Activated T-cell treated with anti-CD3 and anti-CD28 coated beads for 4 hours (primary cell): ENCODE results near the gene HNRNPH1.
"Not testable (repeated sequence)": the region's sequence is repeated elsewhere in the genome, so short reads cannot be mapped to it uniquely, and the experiment has no call there.

Experiments used
- DNase-seq: peaks from one replicate; pipeline ENCODE4 v3.0.0-alpha.2; 2020

HNRNPH1 gene

GRCh38 chr5:179623003-179623905 is at the start of gene HNRNPH1:
Gene HNRNPH1, minus strand, starts transcription at chr5:179623671. Its CDS starts 538 bp downstream, at chr5:179623133.
- DNase-seq: peak; percentile 97

GRCh38 chr5:179668391-179668790 is 44.9 kb upstream of the HNRNPH1 start:
- no peak for DNase-seq

GRCh38 chr5:179661647-179662046 is 38.2 kb upstream of the HNRNPH1 start:
- not testable (repeated sequence) for DNase-seq

- not testable (repeated sequence) for DNase-seq
Measured at GRCh38 chr5:179658179-179658856, 34.8 kb upstream of the HNRNPH1 start.

GRCh38 chr5:179657302-179658178 is 34.1 kb upstream of the HNRNPH1 start:
- not testable (repeated sequence) for DNase-seq

GRCh38 chr5:179653135-179653534 is 29.7 kb upstream of the HNRNPH1 start:
- not testable (repeated sequence) for DNase-seq

GRCh38 chr5:179650245-179650644 is 26.8 kb upstream of the HNRNPH1 start:
- DNase-seq: not testable (repeated sequence)

- not testable (repeated sequence) for DNase-seq
Measured at GRCh38 chr5:179649166-179649703, 25.8 kb upstream of the HNRNPH1 start.

GRCh38 chr5:179648410-179648809 is 24.9 kb upstream of the HNRNPH1 start:
- no peak for DNase-seq

- not testable (repeated sequence) for DNase-seq
Measured at GRCh38 chr5:179644766-179645165, 21.3 kb upstream of the HNRNPH1 start.

GRCh38 chr5:179643141-179643920 is 19.9 kb upstream of the HNRNPH1 start:
- not testable (repeated sequence) for DNase-seq

- not testable (repeated sequence) for DNase-seq
Measured at GRCh38 chr5:179642626-179643025, 19.2 kb upstream of the HNRNPH1 start.

GRCh38 chr5:179641745-179642144 is 18.3 kb upstream of the HNRNPH1 start:
- DNase-seq: not testable (repeated sequence)

- DNase-seq: not testable (repeated sequence)
Measured at GRCh38 chr5:179639296-179639695, 15.8 kb upstream of the HNRNPH1 start.

GRCh38 chr5:179634370-179635172 is 11.1 kb upstream of the HNRNPH1 start:
- not testable (repeated sequence) for DNase-seq

GRCh38 chr5:179633501-179634369 is 10.3 kb upstream of the HNRNPH1 start:
- DNase-seq: not testable (repeated sequence)

- no peak for DNase-seq
Measured at GRCh38 chr5:179624841-179625271, 1.4 kb upstream of the HNRNPH1 start.

GRCh38 chr5:179623906-179624741 is 653 bp upstream of the HNRNPH1 start:
- peak; percentile 32 for DNase-seq
